ENCODE measurements around the gene POGLUT2. TPM values are rescaled to one million over a fixed set of nuclear protein-coding genes. Genes with fewer than 3 reads are reported as not detected.

The POGLUT2 gene
- total RNA-seq, 1 donor from 2014 or later, result 22.1 TPM

DNA sequence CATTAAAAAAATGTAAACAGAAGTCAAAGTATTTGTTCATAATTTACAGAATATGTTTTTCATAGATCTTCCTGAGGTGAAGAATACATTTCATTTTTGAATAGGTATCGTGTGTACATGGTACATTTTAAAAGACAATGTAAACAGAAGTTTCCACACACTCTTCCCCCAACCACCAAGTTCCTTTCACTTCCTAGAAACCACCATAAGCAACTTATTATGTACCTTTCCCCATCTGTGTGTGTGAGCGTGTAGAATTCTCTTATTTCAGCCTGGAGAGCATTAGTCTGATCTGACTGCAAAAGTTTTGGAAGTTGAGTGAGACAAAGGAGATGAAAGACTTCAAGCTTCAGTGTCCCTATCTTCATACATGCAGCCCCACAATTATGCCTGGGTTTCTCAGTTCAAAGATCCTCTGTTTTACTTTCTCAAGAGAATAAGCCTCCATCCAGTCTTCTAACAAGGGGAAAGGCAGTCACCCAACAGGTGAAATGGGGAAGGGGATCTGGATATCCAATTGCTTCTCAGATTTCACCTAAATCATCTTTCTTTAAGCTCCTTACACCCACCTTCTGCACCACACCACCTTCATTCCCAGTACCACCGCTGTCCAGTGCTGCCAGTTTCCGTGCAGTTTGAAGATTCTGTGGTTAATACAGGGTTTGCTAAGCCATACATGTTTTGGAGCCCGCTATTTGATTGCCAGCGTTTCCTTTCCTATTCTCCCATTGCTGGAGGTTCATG lies 27.3 kb downstream of the POGLUT2 start:
- DNase-seq (ENCODE audit: extremely low read depth, low read depth, low spot score), result no peak

GRCh38 chr13:102770435-102770834 lies 28.3 kb downstream of the POGLUT2 start:
- no peak for DNase-seq (ENCODE audit: extremely low read depth, low read depth, low spot score)

GRCh38 chr13:102769679-102770078 lies 29.1 kb downstream of the POGLUT2 start:
- DNase-seq (ENCODE audit: extremely low read depth, low read depth, low spot score), result no peak

DNA sequence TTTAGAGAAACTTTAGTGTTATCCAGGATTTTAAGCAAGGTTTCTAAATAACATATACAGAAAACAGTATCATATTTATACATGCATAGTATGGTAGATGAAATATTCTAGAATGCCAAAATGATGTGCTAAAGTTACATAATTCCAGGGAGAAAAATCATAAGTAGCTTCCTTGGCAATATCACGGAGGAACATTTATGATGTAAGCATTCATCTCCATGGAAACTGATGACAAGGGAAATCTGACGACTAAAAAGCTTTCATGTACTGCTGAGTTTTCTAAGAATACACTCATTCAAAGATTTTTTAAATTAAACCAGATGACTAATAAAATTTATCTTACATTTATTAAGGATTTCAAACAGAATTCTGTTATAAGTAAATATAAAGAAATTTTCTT lies 29.9 kb downstream of the POGLUT2 start:
- DNase-seq (ENCODE audit: extremely low read depth, low read depth, low spot score), result no peak

GRCh38 chr13:102763741-102764140 lies 35.0 kb downstream of the POGLUT2 start:
- no peak for DNase-seq (ENCODE audit: extremely low read depth, low read depth, low spot score)

- DNase-seq (ENCODE audit: extremely low read depth, low read depth, low spot score), result no peak
These were observed 37.7 kb downstream of the POGLUT2 start for GRCh38 chr13:102761071-102761470.

GRCh38 chr13:102758842-102759241 lies 39.9 kb downstream of the POGLUT2 start:
- no peak for DNase-seq (ENCODE audit: extremely low read depth, low read depth, low spot score)

- no peak for DNase-seq (ENCODE audit: extremely low read depth, low read depth, low spot score)
These were observed 41.8 kb downstream of the POGLUT2 start for GRCh38 chr13:102757006-102757405.

DNA sequence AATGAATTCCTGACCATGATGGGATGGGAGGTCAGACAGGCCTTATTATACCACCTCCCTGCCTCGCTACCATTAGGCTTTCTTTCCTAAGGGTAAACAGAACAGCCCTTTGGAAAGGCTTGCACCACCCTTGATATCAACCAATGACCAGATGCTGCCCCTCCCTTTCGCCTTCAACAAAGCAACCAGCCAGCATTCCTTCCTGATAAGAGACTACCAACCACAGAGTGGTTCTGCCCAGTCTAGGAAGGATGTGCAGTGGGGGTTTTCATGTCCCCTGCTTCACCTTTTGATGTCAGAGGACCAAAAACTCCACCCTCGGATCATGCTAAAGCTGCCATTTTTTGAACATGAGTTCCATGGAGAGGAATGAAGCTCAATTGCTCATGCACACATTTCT lies 46.9 kb downstream of the POGLUT2 start:
- no peak for DNase-seq (ENCODE audit: extremely low read depth, low read depth, low spot score)

DNA sequence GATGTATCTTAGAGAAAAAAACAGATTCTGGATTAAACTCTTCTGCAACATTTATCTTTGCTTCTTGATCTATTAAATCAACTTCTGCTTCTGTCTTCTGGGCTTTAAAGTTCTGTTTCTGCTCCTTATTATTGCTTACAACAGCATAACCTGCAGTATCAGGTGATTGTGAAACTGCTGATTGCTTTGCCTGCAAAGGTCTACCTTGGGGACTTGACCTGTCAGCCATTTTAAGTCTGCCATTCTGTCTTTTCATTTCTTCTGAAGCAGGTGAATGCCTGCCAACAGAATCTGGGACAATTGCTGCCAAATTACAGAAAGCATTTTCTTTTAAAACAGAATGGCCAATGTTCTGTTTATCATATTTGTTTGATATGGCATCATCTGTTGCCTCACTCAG lies 56.3 kb downstream of the POGLUT2 start:
- no peak for DNase-seq (ENCODE audit: extremely low read depth, low read depth, low spot score)

GRCh38 chr13:102742101-102742500 lies 56.7 kb downstream of the POGLUT2 start:
- no peak for DNase-seq (ENCODE audit: extremely low read depth, low read depth, low spot score)

Other genes with a start within 250 kb of the POGLUT2 start
- gene TPP2, start 202.0 kb downstream of the POGLUT2 start, total RNA-seq, result 46.1 and 47.8 TPM in 2 replicates
- not detected in 2 replicates for gene METTL21C, start 103.9 kb downstream of the POGLUT2 start, total RNA-seq
- gene TEX30, start 25.2 kb downstream of the POGLUT2 start, total RNA-seq, result 13.1 and 20.4 TPM in 2 replicates
- gene BIVM, start 143 bp upstream of the POGLUT2 start, total RNA-seq, result 15.5 and 17.6 TPM in 2 replicates
- 41.4 and 48.5 TPM in 2 replicates for gene ERCC5, start 47.1 kb upstream of the POGLUT2 start, total RNA-seq